GF-D8 (cell line): ENCODE results near the gene SLC45A2.
A peak's percentile ranks its signal among the peaks of the same experiment; 100 is the strongest.

ENCODE experiments used
- DNase-seq: peaks from one replicate; lab custom pipeline; 2025; lab: John Stamatoyannopoulos, UW

SLC45A2 gene

DNA sequence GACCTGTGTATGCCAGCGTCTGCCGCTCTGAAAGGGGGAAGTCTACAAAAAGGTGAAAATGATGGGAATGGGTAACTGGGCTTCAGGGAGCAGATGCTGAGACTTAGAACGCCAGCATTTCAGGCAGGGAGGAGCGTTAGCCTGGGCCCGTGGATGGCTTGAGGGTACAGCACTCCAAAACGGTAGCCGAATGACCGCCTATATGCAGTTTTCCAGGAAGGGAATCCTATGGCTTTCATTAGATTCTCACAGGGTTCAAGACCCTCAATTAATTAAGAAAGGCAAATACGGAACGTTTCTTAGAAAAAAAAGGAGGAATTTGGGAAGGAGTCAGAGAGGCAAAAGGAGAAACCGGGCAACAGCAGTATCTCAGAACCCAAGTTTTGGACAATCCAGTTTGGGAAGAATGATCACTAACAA is 22.7 kb upstream of the SLC45A2 start:
- no peak for DNase-seq

DNA sequence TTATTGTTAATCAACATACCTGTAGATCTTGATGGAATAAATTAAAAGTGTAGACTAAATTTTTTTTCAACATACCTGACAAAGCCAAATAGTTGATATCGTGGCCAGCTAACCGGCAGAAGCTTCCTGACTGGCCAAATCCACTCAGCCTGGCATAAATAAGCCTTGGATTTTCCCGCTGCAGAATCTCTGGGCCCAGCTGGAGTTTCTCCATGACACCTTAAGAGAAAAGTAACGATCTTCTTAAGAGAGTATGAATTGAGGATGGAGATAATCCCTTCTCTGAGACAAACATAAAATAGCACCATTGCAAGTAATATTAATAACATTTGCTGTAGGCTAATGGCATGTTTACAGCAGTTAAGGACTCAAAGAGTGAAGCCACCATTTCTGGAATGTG is 21.2 kb upstream of the SLC45A2 start:
- DNase-seq = no peak

DNA sequence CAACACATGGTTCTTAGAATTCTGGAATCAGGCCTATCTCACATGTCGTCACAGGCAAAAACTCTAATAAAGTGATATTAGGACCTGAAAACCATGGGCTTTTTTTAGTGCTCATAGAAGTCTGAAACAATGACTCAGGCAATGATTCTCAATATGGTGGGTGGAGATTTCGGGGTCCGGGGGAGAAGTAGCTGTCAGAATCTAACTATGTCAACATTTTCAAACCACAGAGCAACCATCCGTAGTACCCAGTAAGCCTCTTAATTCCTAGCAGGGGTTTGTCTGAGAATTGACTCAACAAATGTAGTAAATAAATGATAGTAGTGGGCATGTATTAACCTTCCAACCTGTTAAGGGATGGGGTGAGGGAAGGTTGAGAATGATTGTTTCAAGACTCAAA is 20.7 kb upstream of the SLC45A2 start:
- no peak for DNase-seq

DNA sequence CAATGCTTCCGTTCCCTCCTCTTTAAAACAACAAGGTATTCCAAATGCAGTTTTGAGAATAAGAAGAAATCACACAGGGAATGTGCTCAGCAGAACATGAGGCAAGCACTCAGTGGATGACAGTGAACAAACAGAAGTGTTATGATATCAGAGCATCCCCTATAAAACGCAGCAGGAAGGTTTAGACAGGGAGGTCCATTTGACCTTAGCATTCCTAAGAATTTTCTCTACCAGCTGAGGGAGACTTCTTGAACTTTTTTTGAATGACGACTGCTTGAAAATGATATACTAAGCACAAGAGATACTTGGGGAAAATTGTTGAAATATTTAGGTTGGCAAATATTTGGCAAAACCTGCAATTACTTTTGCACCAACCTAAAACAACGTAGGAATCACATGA is 19.4 kb upstream of the SLC45A2 start:
- no peak for DNase-seq

DNA sequence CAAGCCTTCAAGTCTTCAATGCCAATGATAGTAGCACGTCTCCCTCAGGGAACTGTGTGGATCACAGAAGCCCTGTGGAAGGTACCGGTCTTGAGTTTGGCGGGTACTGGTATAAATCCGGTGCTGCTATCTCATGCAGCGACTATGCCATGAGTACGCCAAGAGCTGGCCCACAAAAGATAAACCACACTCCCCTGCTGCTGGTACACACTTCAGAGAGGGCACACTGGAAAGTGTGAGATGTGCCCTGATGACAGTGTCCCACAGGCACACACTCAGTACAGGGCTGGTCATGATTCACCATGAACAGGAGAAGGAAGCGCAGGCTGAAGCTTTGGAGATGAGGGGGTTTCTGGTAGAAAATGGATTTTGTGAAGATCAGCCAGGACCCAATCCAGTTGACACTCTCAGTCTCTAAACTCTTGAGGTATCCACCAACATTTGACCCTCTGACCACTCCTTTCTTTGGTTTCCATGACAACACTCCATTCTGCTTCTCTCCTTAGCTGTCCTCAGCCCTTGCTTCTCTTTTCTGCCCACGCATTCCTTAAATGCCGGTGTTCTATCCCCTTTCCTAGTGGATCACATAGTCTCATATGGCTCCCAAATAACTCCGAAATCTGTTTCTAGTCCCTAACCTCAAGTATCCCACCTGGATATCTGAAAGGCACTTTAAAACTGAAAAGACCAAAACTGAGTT is 18.3 kb upstream of the SLC45A2 start:
- no peak for DNase-seq

DNA sequence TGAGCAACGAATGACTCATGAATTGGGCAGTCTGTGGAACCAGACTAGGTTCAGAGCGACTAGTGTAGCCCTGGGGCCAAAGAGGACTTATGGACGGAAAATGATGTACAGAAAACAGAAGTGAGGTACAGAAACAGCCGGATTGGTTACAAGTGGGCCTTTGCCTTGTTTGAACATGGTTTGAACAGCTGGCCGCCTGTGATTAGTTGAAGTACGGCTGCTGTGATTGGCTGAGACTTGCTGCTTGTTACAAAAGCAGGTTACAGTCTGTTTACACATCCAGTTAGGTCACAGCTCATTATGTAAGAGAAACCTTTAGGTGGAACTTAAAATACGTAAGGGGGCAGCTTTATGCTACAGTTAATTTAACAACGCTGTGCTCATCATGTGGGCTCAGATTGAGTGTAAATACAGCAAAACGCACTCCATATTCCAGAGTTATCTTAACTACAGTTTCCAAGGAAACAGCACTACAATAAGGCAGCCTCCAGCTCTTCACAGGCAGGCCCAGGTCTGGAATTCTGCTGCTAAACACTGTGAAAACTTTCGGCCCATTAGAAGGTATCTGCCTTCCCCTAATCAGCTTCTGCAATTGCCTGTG is 16.8 kb upstream of the SLC45A2 start:
- no peak for DNase-seq

DNA sequence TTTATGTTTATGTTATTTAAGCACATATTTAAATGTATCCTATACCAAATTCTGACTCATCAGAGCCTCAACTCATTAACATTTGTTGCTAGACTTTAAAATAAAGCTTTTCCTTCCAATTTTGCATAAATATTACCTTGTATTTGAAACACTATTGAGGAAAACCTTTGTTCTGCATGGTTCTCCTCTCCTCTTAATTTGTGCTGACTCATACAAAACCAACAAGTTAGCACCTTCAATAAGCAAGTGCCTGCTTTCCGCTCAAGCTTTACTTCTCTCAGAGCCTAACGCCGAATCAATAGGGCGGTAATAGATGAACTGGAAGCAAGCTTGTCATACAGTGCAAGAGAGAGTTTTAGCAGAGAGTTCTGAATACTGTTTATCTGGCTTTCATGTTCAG is 15.5 kb upstream of the SLC45A2 start:
- no peak for DNase-seq

DNA sequence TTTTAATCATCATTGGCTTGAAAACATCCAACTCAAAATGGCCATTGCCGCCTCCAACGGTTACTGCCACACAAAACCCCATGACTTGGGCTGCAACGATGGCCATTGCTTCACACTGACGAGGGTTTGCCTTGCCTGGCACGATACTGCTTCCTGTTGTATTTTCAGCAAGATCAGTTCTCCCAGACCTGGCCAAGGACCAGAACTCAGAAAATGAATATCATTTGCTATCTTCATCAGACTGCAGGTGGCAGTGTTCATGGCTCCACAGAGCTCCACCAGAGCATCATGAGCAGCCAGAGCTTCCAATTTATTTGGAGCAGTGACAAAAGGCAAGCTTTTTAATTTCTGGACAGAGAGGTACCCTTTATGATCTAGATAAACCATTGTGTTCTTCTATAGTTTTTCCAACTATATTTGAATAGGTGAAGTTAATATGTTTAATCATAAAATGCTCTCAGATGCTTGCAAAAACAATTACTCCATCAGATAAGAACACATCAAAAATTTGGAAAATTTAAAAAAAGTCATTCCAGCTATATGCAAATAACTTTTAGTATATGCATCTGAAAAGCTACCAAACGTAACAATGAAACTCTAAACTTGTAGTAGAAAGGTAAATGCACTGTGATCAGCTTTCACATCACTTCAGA is 13.0 kb upstream of the SLC45A2 start:
- peak; percentile 28 for DNase-seq

DNA sequence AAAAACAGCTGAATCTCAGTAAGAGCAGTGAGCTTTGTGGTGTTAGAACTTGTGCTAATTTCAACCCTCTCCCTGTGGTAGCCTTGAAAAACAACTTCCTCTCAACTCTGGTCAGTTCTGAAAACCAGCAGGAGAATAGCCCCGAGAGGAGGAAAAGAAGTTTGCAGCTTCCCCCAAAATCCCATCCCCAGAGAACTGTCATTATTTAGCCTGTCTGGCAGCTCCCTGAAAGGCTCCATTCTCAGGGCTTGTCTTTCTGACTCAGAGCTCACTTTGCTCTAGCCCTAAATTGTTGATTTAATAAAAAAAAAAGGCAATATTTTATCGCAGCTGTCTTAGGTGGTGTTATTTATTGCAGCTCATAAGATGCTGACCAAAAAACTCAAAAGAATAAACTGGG is 11.4 kb upstream of the SLC45A2 start:
- no peak for DNase-seq

DNA sequence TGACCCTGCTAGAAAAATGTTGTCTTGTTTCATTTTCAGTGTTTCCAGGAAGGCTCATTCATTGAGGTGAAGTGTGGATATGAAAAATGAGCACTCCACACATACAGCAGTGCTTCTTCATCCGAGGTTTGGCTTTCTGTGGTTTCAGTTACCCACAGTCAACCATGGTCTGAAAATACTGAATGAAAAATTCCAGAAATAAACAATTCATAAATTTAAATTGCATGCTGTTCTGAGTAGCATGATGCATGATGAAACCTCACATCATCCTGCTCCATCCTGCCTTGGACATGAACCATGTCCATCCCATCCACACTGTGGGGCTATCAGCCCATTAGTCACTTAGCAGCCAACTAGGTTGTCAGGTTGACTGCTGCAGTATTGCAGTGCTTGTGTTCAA is 10.4 kb upstream of the SLC45A2 start:
- no peak for DNase-seq

DNA sequence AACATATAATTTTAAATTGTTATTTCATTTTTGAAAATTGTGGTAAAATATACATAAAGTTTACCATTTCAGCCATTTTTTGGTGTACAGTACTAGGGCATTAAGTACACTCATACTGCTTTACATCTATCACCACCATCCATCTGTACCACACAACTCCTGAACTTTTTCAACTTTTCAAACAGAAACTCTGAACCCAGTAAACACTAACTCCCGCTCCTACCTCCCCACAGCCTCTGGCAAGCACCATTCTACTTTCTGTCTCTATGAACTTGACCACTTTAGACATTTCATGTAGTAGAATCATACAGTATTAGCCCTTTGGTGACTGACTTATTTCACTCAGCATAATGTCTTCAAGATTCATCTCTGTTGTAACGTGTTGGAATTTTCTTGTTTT is 8.4 kb upstream of the SLC45A2 start:
- DNase-seq = no peak

DNA sequence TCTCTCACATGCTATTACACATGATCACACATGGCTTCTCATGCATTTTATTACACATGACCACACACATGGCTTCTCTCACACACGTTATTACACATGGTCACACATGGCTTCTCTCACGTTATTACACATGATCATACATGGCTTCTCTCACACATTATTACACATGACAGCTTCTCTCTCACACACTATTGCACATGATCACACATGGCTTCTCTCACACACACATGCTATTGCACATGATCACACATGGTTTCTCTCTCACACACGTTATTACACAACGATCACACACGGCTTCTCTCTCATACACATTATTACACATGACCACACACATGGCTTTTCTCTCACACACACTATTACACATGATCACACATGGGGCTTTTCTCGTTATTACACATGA is 954 bp upstream of the SLC45A2 start:
- DNase-seq = no peak

DNA sequence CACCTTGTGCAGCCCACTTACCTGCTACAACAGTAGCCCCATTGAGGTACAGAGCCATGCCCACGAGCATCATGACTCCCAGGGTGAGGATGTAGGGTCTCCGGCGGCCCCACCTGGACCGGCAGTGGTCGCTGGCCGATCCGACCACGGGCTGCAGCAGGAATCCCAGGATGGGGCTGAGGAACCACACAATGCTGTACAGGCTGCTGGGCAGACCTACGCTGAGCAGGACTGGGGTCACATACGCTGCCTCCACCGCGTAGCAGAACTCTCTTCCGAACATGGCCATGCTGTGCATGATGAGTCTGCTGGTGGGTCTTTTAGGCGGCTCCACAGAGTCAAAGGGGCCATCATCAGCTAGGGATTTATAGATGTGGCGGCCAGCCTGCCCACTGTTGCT is 315 bp downstream of the SLC45A2 start:
- DNase-seq = no peak

DNA sequence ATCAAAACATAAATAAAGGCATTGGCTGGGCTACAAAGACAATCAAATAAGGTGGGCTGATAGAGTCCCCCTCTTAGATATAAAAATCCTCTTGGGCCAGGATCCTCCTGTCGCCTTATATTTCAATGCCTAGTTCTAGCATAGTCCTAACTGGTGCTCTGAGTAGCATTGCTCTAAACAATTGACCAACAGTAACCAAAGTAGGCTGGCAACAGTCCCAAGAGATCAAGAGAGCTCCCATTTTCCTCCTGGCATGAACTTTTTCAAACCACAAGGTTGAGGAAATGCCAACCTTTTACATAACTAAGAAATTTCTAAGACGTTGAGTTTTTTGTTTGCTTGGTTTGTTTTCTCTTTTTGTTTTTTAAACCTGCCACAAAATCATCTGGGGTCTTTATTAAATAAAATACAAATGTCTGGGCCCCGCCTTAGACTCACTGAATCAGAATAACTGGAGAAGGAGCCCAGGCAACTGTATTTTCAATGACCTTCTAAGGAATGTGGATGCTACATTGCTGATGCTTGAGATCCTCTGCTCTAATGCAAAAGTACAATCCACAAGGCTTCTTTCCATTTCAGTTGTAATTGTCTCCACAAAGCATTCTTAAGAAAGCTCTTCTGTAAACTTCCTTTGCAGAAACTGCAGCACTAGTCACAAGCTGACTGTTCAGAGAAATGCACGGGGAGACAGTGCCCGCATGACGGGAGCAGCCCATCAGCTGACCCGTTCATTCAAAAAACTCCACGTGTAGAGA is 2.9 kb downstream of the SLC45A2 start:
- DNase-seq = no peak

DNA sequence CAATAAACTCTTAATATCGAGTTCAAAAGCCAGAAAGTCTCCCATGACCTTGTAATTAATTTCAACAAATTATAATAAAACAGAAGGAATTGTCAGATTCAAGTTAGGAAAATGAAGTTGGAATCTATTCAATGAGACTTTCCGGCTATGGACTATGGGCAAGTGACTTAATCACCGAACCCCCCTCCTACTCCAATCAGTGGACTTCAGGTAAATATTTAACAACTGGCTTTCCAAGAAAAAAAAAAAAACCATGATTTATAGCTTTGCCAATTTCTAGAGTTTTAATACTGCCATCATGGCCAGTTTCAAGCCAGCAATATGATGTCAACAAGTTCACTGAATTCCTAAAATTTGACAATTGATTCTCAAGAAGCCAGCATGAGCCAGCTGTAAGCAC is 4.5 kb downstream of the SLC45A2 start:
- DNase-seq = no peak

DNA sequence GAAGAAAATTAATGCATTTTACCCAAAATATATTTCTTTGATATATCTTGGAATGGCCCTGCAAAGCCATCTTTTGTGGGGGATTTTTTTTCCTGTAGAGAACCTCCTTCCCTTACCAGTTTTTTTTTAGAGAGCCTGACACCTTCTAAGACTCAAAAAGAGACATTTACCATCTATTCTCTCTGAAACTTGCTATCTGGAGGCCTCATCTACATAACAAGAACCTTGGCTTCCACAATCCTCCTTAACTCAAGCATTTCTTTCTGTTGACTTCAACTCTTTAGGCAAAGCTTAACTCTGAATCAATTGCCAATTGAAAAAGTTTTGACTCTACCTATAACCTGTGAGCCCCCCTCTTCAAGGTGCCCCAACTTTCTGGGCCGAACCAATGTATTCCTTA is 6.2 kb downstream of the SLC45A2 start:
- no peak for DNase-seq

DNA sequence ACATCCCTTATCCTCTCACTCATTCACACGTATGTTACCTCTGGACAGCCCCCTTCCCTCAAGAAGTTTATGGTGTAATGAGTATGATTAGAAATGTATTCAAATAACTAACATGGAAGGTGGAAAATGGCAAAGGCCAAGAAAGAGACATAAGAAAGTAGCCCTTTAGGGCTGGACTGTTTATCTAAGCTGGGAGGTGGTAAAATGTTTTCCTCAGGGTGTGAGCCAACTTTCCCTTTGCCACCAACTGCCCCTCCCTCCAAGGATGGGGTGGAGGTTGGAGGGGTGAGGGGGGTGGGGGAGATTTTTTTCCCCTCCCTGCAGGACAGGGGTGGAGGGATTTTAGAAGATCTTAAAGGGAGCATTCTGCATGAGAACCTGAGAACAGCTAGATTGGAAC is 8.2 kb downstream of the SLC45A2 start:
- DNase-seq = no peak

DNA sequence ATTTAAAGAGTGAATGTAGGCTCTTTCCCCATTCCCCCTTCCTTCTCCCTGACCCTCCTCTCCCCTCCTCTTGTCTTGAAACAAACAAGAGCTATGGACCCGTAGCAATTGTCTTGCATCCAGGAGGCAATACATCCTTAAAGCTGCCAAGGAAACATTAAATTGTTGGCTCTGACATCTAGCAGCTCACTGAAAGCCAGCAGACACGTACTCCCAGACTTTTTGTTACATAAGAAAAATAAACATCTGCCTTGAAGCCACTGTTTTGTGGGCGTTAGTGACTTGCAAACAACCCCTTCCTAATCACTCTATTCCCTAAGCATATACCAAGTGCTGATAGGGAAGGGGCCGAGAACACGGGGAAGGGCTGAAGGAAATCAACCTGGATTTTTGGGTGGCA is 8.6 kb downstream of the SLC45A2 start:
- no peak for DNase-seq

DNA sequence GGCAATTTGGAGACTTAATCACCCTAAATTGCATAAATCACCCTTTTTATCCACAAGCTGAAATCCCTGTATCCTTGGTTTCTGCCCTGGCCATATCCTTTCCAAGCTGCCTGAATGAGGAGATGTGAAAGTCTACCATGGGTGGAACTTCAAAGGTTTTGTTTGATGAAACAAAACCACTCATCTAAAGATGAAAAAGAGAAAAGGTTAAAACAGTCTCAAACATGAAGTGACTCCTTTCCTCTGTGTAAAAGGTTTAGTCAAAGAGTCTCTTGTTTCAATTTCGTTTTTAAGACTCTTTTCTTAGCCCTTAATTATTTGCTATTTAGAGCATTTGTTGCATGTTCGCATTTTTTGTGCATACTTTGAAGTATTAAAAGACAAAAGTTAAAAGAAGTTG is 11.2 kb downstream of the SLC45A2 start:
- no peak for DNase-seq

DNA sequence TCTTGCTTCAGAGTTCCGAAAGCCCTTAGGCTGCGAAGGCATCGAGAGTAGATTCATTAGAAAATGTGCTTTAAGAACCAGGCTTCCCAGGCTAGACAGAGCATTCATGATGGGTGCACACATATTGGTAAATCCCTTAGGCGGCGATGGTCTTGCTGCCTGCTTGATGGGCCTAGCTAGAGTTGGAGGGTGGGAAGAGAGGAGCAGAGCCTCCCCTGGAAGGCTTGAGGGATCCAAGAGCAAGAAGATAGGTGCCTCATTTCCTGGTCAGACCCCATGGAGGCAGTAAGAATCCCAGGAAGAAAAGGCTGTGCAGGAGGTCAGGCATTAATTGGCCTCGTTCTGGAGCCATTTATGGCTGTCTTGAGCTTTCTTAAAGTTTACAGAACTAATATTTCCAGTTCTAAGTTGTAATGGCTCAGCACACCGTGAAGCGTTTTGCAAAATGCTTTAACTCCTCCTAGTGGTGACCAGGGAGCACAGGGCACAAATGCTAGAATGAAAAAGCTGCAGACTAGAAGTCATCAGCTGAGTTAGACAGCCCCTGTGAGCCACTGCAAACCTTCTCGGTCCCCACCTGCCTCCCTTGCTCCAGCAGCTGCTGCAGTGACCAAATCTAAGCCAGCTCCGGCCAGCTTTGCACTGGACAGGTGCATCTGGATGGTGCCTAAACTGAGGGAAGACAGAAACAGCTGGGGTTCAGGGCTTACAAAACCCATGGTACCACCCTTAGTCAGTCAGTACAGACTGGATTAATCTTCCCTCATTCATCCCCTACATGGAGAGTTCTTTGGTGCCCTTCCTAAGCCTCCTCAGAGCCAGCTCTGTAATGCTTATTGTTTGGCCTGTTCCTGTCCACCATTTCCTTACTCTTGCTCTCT is 14.7 kb downstream of the SLC45A2 start:
- no peak for DNase-seq

DNA sequence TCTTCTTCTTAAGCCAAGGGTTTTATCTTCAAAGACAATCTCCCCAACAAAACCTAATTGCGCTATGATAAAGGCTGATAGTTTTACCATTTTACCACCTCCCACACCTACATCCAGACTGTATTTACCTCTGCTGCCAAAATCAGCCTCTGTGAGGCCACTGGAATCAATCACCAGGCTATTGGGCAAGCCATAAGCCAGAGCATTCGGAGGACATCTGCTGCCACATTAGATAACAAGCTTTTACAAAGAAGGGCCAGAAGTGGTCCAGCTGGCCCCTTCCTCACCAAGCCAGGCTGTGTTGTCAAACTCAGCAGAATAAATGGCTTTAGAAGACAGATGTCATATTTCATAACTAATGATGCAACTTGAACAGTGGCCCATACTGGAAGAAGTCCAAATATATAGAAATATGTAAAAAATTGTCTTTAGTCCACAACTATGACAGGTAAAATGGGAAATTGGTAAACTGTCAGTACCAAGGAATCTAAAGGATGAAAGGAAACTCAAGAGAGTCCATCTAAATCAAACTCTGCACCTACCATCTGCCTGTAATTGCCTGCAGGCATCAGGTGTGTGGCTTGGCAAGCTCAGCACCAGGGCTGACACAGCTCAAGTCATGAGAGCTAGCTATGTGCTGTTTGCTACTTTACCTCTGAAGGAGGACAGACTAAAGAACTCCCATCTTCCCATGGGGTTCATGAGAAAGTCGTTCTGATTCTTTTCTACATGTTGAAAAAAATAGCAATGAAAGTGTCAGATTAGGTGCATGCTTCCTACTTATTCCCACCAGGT is 16.1 kb downstream of the SLC45A2 start:
- no peak for DNase-seq
